H1 (cell line): Measurements from ENCODE around the gene CORO6. TPM values are rescaled to one million over a fixed set of nuclear protein-coding genes. Genes with fewer than 3 reads are reported as not detected.
A peak's percentile ranks its signal among the peaks of the same experiment; 100 is the strongest.

ENCODE experiments used
- CTCF ChIA-PET: fragments of 300-600 bp; sonication (Branson Sonifier 250); formaldehyde crosslinking; loops from one replicate; lab custom pipeline; 2021; ENCODE audit not compliant: partially characterized antibody; lab: Charles Lee
- POLR2A ChIA-PET: fragments of 300-600 bp; sonication (Branson Sonifier 250); formaldehyde crosslinking; loops from one replicate; lab custom pipeline; 2021; ENCODE audit warnings: inconsistent platforms; ENCODE audit not compliant: partially characterized antibody; lab: Charles Lee
- DNase-seq, 2 experiments: peaks; one replicate each; pipeline versions ENCODE4 v3.0.0 to v3.0.0-alpha.2; 2010 to 2022; ENCODE audit warnings: low spot score in 2 of 2, low read depth in 1 of 2, mixed read lengths in 1 of 2
- FAIRE-seq: peaks from 2 replicates; lab custom pipeline; 2011; peaks lifted over from hg19 to GRCh38; lab: Jason Lieb, UNC
- H2AFZ ChIP-seq: 2 replicates; pipeline ENCODE4 v1.8.1; 2012; ENCODE audit warnings: low read length, inconsistent platforms
- H2AK5ac ChIP-seq: 2 replicates; pipeline ENCODE4 v1.6.1; 2013; ENCODE audit warnings: low read depth, low read length
- H2BK120ac ChIP-seq: replicated peaks from 2 replicates; pipeline ENCODE3; 2013; ENCODE audit warnings: low read depth, low read length, inconsistent platforms
- H2BK12ac ChIP-seq: 2 replicates; pipeline ENCODE4 v1.6.1; 2013; ENCODE audit warnings: low read depth, low read length
- H2BK15ac ChIP-seq: 2 replicates; pipeline ENCODE4 v1.6.1; 2013; ENCODE audit warnings: low read length
- H2BK20ac ChIP-seq: 2 replicates; pipeline ENCODE4 v1.6.1; 2013; ENCODE audit warnings: low read length
- H2BK5ac ChIP-seq: 2 replicates; pipeline ENCODE4 v1.6.1; 2013; ENCODE audit warnings: low read depth, low read length
- H3K14ac ChIP-seq: 2 replicates; pipeline ENCODE4 v1.6.1; 2013; ENCODE audit warnings: inconsistent platforms; ENCODE audit not compliant: insufficient read length
- H3K18ac ChIP-seq: 2 replicates; pipeline ENCODE4 v1.6.1; 2013; ENCODE audit warnings: low read length; ENCODE audit errors: extremely low read depth
- H3K23ac ChIP-seq: 2 replicates; pipeline ENCODE4 v1.6.1; 2013; ENCODE audit warnings: inconsistent platforms; ENCODE audit not compliant: insufficient read length
- H3K23me2 ChIP-seq: 2 replicates; pipeline ENCODE4 v1.6.1; 2013; ENCODE audit warnings: low read depth, low read length
- H3K27ac ChIP-seq: 2 replicates; pipeline ENCODE4 v1.6.1; 2011; ENCODE audit warnings: low read depth, low read length, inconsistent platforms
- H3K27me3 ChIP-seq, 4 experiments: replicated peaks in 1 of 4; 1 replicate in 1 of 4; 2 replicates in 3 of 4; pipeline versions ENCODE4 v1.6.1 to v1.8.1; 2011 to 2013; ENCODE audit warnings: low read length in 3 of 4, mild to moderate bottlenecking in 3 of 4, inconsistent platforms in 2 of 4, mixed read lengths in 2 of 4, moderate library complexity in 1 of 4; ENCODE audit not compliant: control insufficient read depth in 3 of 4, insufficient read depth in 3 of 4; ENCODE audit errors: extremely low read depth in 1 of 4
- H3K36me3 ChIP-seq, 4 experiments: 2 replicates each; pipeline versions ENCODE4 v1.6.1 to v1.8.1; 2011 to 2013; ENCODE audit warnings: mild to moderate bottlenecking in 4 of 4, low read length in 3 of 4, moderate library complexity in 2 of 4, control low read depth in 1 of 4, inconsistent platforms in 1 of 4; ENCODE audit not compliant: insufficient read depth in 4 of 4, control insufficient read depth in 2 of 4
- H3K4ac ChIP-seq: replicated peaks from 2 replicates; pipeline ENCODE3; 2013; ENCODE audit warnings: low read length, low read depth, mixed read lengths, inconsistent platforms; ENCODE audit not compliant: insufficient read length
- H3K4me1 ChIP-seq, 4 experiments: replicated peaks in 1 of 4; 1 replicate in 1 of 4; 2 replicates in 3 of 4; pipeline versions ENCODE4 v1.6.1 to v1.8.1; 2011 to 2013; ENCODE audit warnings: low read length in 3 of 4, inconsistent platforms in 2 of 4, mixed read lengths in 1 of 4; ENCODE audit not compliant: insufficient read depth in 4 of 4, control insufficient read depth in 3 of 4
- H3K4me2 ChIP-seq, 2 experiments: 2 replicates each; pipeline versions ENCODE4 v1.6.1 to v1.8.1; 2011 to 2013; ENCODE audit warnings: low read depth in 2 of 2, low read length in 2 of 2, control low read depth in 1 of 2, inconsistent platforms in 1 of 2, mild to moderate bottlenecking in 1 of 2; ENCODE audit not compliant: insufficient read depth in 1 of 2
- H3K4me3 ChIP-seq, 4 experiments: fragments of 200-600, 300-600 bp in 1 of 4; sonication (generic), shearing (Covaris generic), sonication (Bioruptor Twin) in 1 of 4; 2 replicates each; pipeline versions ENCODE4 v1.5.1 to v1.8.1; 2011 to 2016; ENCODE audit warnings: low read length in 4 of 4, low read depth in 3 of 4, control low read depth in 2 of 4, inconsistent platforms in 2 of 4, mild to moderate bottlenecking in 2 of 4, mixed read lengths in 1 of 4, moderate library complexity in 1 of 4; ENCODE audit not compliant: insufficient read depth in 2 of 4; ENCODE audit errors: extremely low read depth in 1 of 4
- H3K56ac ChIP-seq: replicated peaks from 2 replicates; pipeline ENCODE3; 2013; ENCODE audit warnings: low read depth, mild to moderate bottlenecking, mixed read lengths, low read length, inconsistent platforms; ENCODE audit not compliant: insufficient read length
- H3K79me1 ChIP-seq: 2 replicates; pipeline ENCODE4 v1.6.1; 2013; ENCODE audit warnings: low read depth, low read length, control low read depth
- H3K79me2 ChIP-seq, 2 experiments: 2 replicates each; pipeline versions ENCODE4 v1.6.1 to v1.8.1; 2012 to 2013; ENCODE audit warnings: low read length in 2 of 2, mild to moderate bottlenecking in 2 of 2, inconsistent platforms in 1 of 2; ENCODE audit not compliant: insufficient read depth in 2 of 2, control insufficient read depth in 1 of 2
- H3K9ac ChIP-seq, 4 experiments: replicated peaks in 1 of 4; 1 replicate in 1 of 4; 2 replicates in 3 of 4; pipeline versions ENCODE4 v1.6.1 to v1.8.1; 2011 to 2013; ENCODE audit warnings: low read depth in 3 of 4, low read length in 3 of 4, control low read depth in 2 of 4, mild to moderate bottlenecking in 2 of 4, moderate library complexity in 2 of 4, inconsistent platforms in 1 of 4; ENCODE audit errors: extremely low read depth in 1 of 4
- H3K9me3 ChIP-seq, 2 experiments: 2 replicates each; pipeline versions ENCODE4 v1.6.1 to v1.8.1; 2012 to 2013; ENCODE audit warnings: mild to moderate bottlenecking in 2 of 2, moderate library complexity in 2 of 2, control low read depth in 1 of 2, inconsistent platforms in 1 of 2, low read depth in 1 of 2, low read length in 1 of 2, mixed read lengths in 1 of 2; ENCODE audit not compliant: insufficient read depth in 2 of 2
- H4K20me1 ChIP-seq, 2 experiments: replicated peaks in 1 of 2; 2 replicates each; pipeline versions ENCODE3 to v1.8.1; 2011 to 2013; ENCODE audit warnings: inconsistent platforms in 2 of 2, low read length in 2 of 2, mild to moderate bottlenecking in 1 of 2; ENCODE audit not compliant: insufficient read depth in 2 of 2, control insufficient read depth in 1 of 2
- H4K5ac ChIP-seq: 2 replicates; pipeline ENCODE4 v1.6.1; 2013; ENCODE audit warnings: low read length, low read depth, mixed read lengths, inconsistent platforms; ENCODE audit not compliant: insufficient read length
- H4K8ac ChIP-seq: 2 replicates; pipeline ENCODE4 v1.8.0; 2013; ENCODE audit warnings: mild to moderate bottlenecking, moderate library complexity, low read length, inconsistent platforms; ENCODE audit not compliant: insufficient read depth; ENCODE audit errors: extremely low read depth
- H4K91ac ChIP-seq: replicated peaks from 2 replicates; pipeline ENCODE3; 2013; ENCODE audit warnings: low read length, mixed read lengths, inconsistent platforms; ENCODE audit not compliant: insufficient read length
- BACH1 ChIP-seq: IDR thresholded peaks from 2 replicates; pipeline ENCODE4 v1.6.1; 2012; ENCODE audit warnings: low read length, improper control_type of control experiment
- CREB1 ChIP-seq: IDR thresholded peaks from 2 replicates; pipeline ENCODE4 v1.6.1; 2012; ENCODE audit warnings: inconsistent platforms
- CTBP2 ChIP-seq: IDR thresholded peaks from 2 replicates; pipeline ENCODE4 v1.7.0; 2011; ENCODE audit warnings: borderline replicate concordance, mild to moderate bottlenecking, moderate library complexity, mixed read lengths, low read length; ENCODE audit not compliant: insufficient read depth, insufficient read length
- E2F6 ChIP-seq: IDR thresholded peaks from 2 replicates; pipeline ENCODE4 v1.6.1; 2012; ENCODE audit warnings: inconsistent platforms
- EZH2 ChIP-seq: fragments of 200-600 bp; sonication (generic); IDR thresholded peaks from 2 replicates; pipeline ENCODE4 v1.7.1; 2012; ENCODE audit warnings: low read depth, mild to moderate bottlenecking, moderate library complexity, low read length, inconsistent platforms; ENCODE audit not compliant: severe bottlenecking
- JUND ChIP-seq: IDR thresholded peaks from 2 replicates; pipeline ENCODE4 v1.6.1; 2011; ENCODE audit warnings: mild to moderate bottlenecking, improper control_type of control experiment, low read length
- PHF8 ChIP-seq: fragments of 200-600 bp; sonication (generic); conservative IDR thresholded peaks from 2 replicates; pipeline ENCODE4 v1.7.1; 2012; ENCODE audit warnings: low read depth, mild to moderate bottlenecking, inconsistent platforms, low read length, moderate library complexity
- RXRA ChIP-seq: IDR thresholded peaks from 2 replicates; pipeline ENCODE4 v1.6.1; 2011; ENCODE audit warnings: low read depth, mild to moderate bottlenecking, low read length, moderate library complexity; ENCODE audit not compliant: insufficient read depth
- WGBS, 2 experiments: shearing (Covaris generic) in 1 of 2; methylation state at CpG; one replicate each; pipeline versions ENCODE4 v1.1.6 to v1.1.7; 2013 to 2015; ENCODE audit warnings: low lambda C conversion rate in 2 of 2, mixed read lengths in 2 of 2, inconsistent platforms in 1 of 2, low coverage in 1 of 2, missing lambda C conversion rate in 1 of 2; ENCODE audit not compliant: insufficient replicate concordance in 2 of 2, insufficient coverage in 1 of 2, insufficient read length in 1 of 2; ENCODE audit errors: extremely low coverage in 1 of 2, missing lambda C conversion rate in 1 of 2; 5-methylcytosine and 5-hydroxymethylcytosine counted together
- polyA plus RNA-seq, 7 experiments: library from polyadenylated mRNA; depleted of rRNA in 3 of 7; stranded (reverse) in 5 of 7; unstranded in 2 of 7; fragments of >200 nt in 5 of 7; fragments of 200-250 nt in 2 of 7; gene quantifications; 1 replicate in 5 of 7; 2 replicates in 1 of 7; 4 replicates in 1 of 7; pipeline versions ENCODE4 v1.2.1 to v1.2.3, GENCODE V29; 2011 to 2013; ENCODE audit warnings: missing spikeins in 2 of 7, mixed read lengths in 2 of 7
- total RNA-seq: library from RNA; stranded (reverse); fragmentation: NEBNext Ultra II Directional; extraction: Animal tissue kit (Norgen Biotek cat#: 25700); gene quantifications from 2 replicates; pipeline ENCODE4 v1.2.1, GENCODE V29; 2021
- TF ChIP-seq, protein P1 (sequence below): IDR thresholded peaks from 2 replicates; pipeline ENCODE4 v1.6.1; 2012; ENCODE audit warnings: inconsistent platforms
- TF ChIP-seq, protein P2 (sequence below): IDR thresholded peaks from 2 replicates; pipeline ENCODE4 v1.6.1; 2011; ENCODE audit warnings: low read length, improper control_type of control experiment

The CORO6 gene
- total and polyA plus RNA-seq, 2 of the 8 experiments (the other 6 are each of a cell fraction or from before 2014, with no cell fraction given): 2.5 to 8.6 TPM

DNA sequence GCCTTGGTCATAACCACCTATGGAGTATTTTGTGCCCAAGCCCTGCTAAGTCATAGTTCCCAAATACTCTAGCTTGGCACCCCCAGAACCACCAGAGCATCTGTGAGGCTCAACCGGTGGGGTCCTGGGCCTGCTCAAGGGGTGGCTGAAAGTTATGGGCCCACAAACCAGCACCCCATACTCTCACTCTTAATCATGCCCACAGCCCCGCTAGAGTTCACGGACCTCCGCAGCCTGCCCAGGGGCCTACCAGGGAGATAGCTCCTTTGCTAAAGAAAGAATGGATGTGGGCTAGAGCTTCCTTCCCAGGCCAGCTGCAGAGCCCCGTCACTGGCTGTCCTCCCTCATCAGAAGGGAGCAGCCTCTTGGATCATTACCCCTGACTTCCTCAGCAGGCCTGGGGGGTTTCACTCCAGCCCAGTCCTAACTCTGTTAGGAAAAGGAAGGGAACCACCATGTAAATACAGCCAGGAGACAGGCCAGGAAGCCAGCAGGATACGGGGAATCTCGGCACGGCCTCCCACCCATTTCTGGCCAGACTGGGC, 34.6 kb downstream of the CORO6 start:
- H3K36me3 ChIP-seq: 0 out of 8 replicates have a peak, but pooled peaks cover 0 to under 1% (median 0%) of the 10 kb centered on the region in 4 experiments
- H4K8ac ChIP-seq: peak overlapping the region; percentile 39; the same call in 1 of the 2 replicates
- peaks cover 34% of the 10 kb centered on the region; the same call in 1 of the 2 replicates for H3K23me2 ChIP-seq
- H4K91ac ChIP-seq: no peak overlapping the region
- DNase-seq (no peak), FAIRE-seq (no peak)
- H2BK20ac ChIP-seq: 0 out of 2 replicates have a peak overlapping the region, but pooled peaks have one; percentile 32
- peak overlapping the region; percentile 44; the same call in 1 of the 2 replicates for H2BK5ac ChIP-seq
- H4K5ac ChIP-seq: no peak overlapping the region
- peaks cover 18% of the 10 kb centered on the region for H3K79me1 ChIP-seq
- H3K9me3 ChIP-seq: no peaks in the 10 kb centered on the region
- no peak overlapping the region for H2AFZ ChIP-seq
- POLR2A ChIA-PET: interaction anchor here (0.6 to 1.8 kb wide), 7 partner anchors 9 to 1226 kb away, joined by 3 to 8 read pairs (median 4); partner anchors contain the start of gene TP53I13
- no peak overlapping the region for H2BK15ac ChIP-seq
- H3K18ac ChIP-seq: 0 out of 2 replicates have a peak overlapping the region, but pooled peaks have one; percentile 48
- H4K20me1 ChIP-seq: peaks cover 15 to 34% of the 10 kb centered on the region in 2 experiments
- peaks cover 0 to 42% of the 10 kb centered on the region in 2 experiments; a peak in 2 of 4 replicates for H3K79me2 ChIP-seq
- peak overlapping the region; percentile 64 to 82 (median 75) for H3K4me3 ChIP-seq
- no peak overlapping the region for H3K56ac ChIP-seq
- whole genome bisulfite sequencing, 2 experiments: 71% methylated on average over 8 of the region's 8 CpGs; no CpG with 5 or more reads in 1 of the 2 experiments
- H3K23ac ChIP-seq: no peak overlapping the region
- no peak overlapping the region for H2AK5ac ChIP-seq
- H3K4me1 ChIP-seq: peaks cover 7 to 48% (median 36%) of the 10 kb centered on the region in 4 experiments
- H3K14ac ChIP-seq: no peak overlapping the region
- no peak overlapping the region for H2BK12ac ChIP-seq
- no peak overlapping the region; a peak in 2 of 7 replicates for H3K9ac ChIP-seq
- no peak overlapping the region for H3K4ac ChIP-seq
- peak overlapping the region; percentile 93 to 95 for H3K4me2 ChIP-seq
- H3K27me3 ChIP-seq: peaks cover 0 to 6% (median 5%) of the 10 kb centered on the region in 4 experiments; a peak in 2 of 7 replicates
- CTCF ChIA-PET: interaction anchor here (0.9 to 14.8 kb wide), 7 partner anchors 9 to 218 kb away, joined by 3 to 193 read pairs (median 11); partner anchors contain the start of gene CORO6
- H2BK120ac ChIP-seq: no peak overlapping the region
- H3K27ac ChIP-seq: no peak overlapping the region
- TF ChIP-seq CREB1 (no peak), JUND (no peak), CTBP2 (no peak), E2F6 (no peak), RXRA (no peak), BACH1 (no peak), EZH2 (no peak), PHF8 (no peak)
- TF ChIP-seq, protein P1, sequence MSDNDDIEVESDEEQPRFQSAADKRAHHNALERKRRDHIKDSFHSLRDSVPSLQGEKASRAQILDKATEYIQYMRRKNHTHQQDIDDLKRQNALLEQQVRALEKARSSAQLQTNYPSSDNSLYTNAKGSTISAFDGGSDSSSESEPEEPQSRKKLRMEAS: no peak
- TF ChIP-seq, protein P2, sequence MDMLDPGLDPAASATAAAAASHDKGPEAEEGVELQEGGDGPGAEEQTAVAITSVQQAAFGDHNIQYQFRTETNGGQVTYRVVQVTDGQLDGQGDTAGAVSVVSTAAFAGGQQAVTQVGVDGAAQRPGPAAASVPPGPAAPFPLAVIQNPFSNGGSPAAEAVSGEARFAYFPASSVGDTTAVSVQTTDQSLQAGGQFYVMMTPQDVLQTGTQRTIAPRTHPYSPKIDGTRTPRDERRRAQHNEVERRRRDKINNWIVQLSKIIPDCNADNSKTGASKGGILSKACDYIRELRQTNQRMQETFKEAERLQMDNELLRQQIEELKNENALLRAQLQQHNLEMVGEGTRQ: no peak
